ENCODE measurements around the gene SLC12A8.
"Not testable (repeated sequence)": the region's sequence is repeated elsewhere in the genome, so short reads cannot be mapped to it uniquely, and the experiment has no call there.

The SLC12A8 gene

DNA sequence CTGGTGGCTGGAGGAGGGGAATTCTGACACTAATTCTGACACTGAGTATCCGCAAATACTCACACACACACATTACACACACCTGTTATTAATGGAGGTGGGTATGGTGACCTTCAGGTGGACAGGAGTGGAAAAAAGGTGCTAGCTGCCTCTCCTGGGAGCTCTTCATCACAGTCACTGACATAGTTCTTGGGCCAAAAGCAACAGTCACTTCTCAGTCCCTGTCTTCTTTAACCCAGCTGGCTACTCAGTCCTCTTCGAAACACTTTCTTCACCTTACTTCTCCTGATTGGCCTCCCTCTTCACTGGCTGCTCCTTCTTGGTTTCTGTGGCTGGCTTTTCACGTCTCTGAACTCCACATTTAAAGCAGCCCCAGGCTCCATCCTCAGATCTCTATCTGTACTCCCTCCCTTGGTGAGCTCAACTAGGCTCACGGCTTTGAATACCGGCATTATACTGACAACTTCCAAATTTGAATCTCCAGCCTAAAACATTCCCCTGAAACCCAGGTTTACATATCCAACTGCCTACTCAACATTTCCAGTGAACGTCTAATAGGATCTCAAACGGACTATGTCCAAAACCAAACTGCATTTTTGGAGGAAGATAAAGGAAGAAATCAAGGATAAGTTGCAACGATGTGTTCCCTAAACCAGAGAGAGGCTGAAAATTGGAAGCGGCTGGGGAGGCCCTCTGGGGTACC, 103.6 kb downstream of the SLC12A8 start:
- no peak for DNase-seq

DNA sequence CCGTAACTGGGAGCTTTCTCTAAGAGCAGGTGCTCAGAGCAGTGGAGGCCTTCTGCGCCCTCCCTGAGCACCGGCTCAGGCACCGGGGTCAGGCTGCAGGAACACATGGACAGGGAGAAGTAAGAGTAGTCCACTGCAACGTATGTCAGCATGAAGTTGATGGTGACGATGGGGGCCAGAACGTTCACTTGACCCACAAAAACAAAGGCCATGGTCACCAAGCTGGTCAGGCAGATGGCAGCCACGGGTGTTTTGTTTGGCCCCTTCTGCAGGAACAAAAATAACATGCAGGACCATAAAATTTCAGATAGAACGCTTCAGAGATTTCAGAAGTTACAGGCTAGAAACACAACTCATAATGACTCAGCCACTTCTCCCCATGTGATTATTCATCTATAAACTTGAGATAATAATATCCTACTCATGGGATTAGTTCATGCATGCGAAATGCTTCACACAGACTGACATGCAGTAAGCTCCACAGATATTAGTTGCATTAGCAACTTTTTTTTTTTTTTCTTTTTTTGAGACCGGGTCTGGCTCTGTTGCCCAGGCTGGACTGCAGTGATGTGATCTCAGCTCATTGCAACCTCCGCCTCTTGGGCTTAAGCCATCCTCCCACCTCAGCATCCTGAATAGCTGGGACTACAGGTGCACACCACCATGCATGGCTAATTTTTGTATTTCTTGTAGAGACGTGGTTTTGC, 104.5 kb downstream of the SLC12A8 start:
- no peak for DNase-seq

DNA sequence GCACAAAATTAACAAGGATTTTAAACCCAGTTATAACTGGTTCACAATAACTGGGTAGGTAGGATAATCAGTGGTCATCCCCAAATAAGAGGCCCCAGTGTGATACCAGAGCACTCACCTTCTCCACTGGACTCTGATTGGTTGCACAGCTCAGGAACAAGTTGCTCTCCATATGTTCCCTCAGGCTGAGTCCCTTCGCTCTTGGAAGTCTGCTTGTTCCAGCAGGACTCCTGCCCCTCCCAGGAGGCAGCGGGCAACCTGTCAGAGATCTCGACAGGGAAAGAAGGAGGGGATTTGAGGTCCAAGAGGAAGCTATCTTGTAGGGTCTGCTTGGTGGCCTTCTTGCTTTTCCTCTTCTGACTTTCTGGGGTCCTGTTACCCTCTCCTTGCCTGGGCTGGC, 105.2 kb downstream of the SLC12A8 start:
- DNase-seq: no peak

GRCh38 chr3:125105116-125105515, 107.4 kb downstream of the SLC12A8 start:
- DNase-seq: no peak

DNA sequence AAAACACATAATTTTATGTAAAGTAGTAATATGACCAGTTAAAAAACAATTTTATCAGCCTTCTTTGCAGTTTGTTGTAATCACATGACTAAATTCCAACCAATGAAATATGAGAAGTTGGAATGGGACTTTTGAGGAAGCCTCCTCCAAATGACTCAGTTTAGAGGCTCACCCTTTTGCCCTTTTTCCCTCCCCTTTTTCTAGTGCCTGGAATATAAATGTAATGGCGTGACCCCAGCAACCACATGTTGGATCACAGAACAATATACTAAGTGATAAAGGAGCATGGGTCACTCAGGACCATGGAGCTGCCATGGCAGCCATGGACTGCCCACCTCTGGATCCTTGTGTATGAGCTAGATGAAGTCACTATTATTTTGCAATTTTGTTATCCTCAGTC, 107.9 kb downstream of the SLC12A8 start:
- DNase-seq: no peak

- DNase-seq: no peak
These were observed 109.1 kb downstream of the SLC12A8 start for GRCh38 chr3:125103406-125103805.

DNA sequence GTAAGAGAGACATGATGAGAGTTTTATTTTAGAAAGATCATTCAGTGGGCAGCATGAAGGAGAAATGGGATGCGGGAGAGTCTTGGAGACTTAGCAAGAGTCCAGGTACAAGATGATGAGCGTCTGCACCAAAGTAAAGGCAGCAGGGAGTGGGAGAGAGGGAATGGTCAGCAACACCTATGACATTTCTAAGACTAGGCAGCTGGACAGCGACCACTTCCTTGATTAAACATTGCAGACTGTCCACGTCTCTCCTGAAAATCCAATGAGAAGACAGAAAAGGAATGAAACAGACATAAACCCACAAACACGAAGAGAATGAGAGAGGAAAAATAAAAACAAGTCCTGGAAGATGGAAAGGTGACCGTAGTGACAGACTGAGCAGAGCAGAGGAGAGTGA, 110.1 kb downstream of the SLC12A8 start:
- no peak for DNase-seq

DNA sequence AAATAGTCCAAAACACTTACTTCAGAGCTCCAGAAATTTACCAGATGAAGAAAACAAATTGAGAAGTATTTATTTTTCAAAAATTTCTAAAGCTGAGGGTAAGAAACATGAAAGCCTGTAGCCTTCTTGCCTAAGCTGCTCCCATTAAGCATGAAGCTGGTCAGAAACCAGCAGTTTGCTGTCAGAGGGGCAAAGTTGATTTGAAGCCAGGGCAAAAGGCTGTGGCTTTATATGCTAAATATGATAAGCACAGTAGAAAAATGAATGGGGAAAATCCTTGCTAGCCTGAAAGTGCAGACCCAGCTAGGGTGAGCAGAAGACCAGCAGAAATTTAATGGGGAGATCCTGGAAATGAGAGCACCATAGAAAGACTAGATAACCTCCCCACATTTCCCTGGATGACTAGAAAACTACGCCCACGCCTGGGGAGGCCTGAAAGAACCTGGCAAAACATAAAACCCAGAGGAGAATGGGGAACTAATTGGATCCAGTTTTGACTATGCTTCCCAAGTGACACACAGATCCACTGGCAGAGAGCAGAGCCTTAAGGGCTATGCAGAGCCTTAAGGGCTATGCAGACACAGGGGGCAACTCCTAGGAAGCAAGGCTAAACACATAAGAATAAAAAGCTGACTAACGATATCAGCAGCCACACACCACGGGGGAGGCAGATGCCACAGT, 113.8 kb downstream of the SLC12A8 start:
- DNase-seq: no peak

GRCh38 chr3:125090649-125091048, 121.9 kb downstream of the SLC12A8 start:
- no peak for DNase-seq

- DNase-seq: no peak
These were observed 124.7 kb downstream of the SLC12A8 start for GRCh38 chr3:125087768-125088391.

GRCh38 chr3:125085166-125085565, 127.4 kb downstream of the SLC12A8 start:
- DNase-seq: no peak

DNA sequence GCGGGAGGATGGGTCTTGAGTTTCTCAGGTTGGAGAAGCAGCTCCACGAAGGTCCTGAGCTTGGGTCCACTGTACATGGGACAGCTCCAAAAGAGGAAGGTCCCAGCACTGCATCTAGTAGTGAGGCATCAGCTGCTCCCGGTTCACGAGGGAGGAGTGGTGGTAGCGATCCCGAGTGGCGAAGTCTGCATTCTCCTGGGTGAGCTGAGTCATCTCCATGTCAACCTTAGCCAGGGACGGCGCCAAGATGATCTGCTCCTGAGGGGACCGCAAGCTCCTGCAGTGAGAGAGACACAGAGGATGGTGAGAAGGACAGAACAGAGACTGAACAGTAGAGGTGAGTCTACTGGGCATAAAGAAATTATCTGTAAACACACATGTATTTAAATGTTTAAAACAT, 128.8 kb downstream of the SLC12A8 start:
- DNase-seq: no peak

- not testable (repeated sequence) for DNase-seq
These were observed 130.2 kb downstream of the SLC12A8 start for GRCh38 chr3:125082339-125082738.

DNA sequence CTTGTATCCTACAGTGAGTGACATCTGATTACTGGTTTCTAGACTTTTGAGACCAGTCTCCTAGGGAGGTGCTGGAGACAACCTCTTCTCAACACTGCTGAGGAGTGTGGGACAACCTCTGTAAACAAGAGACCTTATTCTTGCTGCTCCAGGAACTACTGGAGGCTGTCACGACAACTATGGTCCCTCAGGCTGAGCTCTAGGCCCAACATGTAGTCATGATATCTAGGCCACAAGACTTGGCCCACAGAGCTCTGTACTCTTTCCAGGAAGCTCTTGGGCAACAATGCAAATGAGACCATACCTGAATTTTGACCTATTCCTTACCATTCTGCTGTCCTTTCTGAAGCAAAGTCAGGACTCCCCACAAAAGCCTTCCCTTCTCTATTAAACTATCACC, 132.5 kb downstream of the SLC12A8 start:
- DNase-seq: no peak

DNA sequence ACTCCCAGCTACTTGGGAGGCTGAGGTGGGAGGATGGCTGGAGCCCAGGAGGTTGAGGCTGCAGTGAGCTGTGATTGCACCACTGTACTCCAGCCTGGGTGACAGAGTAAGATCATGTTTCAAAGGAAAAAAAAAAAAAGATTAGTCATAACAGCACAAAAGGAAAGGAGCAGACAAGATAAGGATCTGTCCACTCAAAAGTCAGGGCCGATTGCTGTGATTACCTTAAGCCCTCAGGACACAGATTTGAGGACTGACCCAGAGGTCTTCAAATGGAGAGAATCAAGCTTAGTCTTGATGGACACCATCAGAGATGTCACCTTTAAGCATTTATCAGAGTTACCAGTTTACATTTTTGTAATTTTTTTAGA, 132.9 kb downstream of the SLC12A8 start:
- DNase-seq: no peak

DNA sequence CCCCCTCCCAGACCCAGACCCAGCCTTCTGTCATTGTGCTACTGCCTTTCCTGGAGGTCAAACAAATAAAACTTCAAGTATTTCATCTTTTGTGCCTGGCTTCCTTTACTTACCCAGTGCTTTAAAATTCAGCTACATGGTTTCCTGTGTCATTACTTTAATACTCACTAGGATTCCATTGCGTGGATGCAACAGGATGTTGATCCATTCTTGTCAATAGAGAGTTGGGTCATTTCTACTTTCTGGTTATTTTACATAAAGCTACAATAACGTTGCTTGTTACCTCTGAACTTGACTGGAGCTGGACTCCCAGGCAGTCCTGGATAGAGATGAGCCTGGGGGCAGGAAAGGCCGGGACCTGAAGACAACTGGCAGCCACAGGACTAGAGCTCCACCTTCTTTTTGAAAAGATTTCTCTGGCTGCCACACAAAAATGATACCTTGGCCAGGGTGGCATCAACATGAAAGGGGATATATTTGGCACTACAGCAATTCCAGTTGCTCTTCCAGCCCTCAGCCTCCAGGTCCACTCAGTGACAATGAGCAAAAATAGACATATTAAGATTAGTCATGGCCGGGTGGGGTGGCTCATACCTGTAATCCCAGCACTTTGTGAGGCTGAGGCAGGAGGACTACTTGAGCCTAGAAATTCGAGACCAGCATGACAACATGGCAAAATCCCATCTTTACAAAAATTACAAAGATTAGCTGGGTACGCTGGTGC, 133.4 kb downstream of the SLC12A8 start:
- no peak for DNase-seq

DNA sequence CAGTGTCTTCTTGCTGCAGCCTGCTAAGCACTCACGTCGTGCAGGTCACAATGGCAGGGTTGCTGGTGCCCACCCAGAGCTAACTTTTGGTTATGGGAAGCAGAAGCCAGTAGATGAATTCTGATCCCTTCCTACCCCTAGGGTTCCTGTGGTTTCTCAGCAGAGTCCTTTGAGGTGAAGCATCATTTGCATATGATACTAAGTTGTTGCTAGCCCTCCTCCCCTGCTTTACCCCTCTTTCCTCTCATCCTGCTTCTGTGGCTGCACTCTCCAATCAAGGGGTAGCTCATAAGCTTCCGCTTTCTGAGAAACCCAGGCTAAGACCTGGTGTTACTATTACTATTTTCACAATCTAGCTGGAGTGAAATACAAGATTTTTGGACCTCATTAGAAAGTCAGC, 134.7 kb downstream of the SLC12A8 start:
- DNase-seq: no peak

GRCh38 chr3:125076464-125076863, 136.1 kb downstream of the SLC12A8 start:
- no peak for DNase-seq

- DNase-seq: no peak
These were observed 136.8 kb downstream of the SLC12A8 start for GRCh38 chr3:125075738-125076137.

- no peak for DNase-seq
These were observed 139.1 kb downstream of the SLC12A8 start for GRCh38 chr3:125073390-125073905.

- DNase-seq: no peak
These were observed 139.7 kb downstream of the SLC12A8 start for GRCh38 chr3:125072749-125073389.

GRCh38 chr3:125072301-125072700, 140.2 kb downstream of the SLC12A8 start:
- DNase-seq: no peak

All from RPMI8226 (cell line).